ENCODE results near the gene AUTS2.

- TF ChIP-seq, protein P1, sequence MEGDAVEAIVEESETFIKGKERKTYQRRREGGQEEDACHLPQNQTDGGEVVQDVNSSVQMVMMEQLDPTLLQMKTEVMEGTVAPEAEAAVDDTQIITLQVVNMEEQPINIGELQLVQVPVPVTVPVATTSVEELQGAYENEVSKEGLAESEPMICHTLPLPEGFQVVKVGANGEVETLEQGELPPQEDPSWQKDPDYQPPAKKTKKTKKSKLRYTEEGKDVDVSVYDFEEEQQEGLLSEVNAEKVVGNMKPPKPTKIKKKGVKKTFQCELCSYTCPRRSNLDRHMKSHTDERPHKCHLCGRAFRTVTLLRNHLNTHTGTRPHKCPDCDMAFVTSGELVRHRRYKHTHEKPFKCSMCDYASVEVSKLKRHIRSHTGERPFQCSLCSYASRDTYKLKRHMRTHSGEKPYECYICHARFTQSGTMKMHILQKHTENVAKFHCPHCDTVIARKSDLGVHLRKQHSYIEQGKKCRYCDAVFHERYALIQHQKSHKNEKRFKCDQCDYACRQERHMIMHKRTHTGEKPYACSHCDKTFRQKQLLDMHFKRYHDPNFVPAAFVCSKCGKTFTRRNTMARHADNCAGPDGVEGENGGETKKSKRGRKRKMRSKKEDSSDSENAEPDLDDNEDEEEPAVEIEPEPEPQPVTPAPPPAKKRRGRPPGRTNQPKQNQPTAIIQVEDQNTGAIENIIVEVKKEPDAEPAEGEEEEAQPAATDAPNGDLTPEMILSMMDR (IDR thresholded peaks at IDR 0.05), result no peak
- no peak for TF ChIP-seq POLR2A (IDR thresholded peaks at IDR 0.05)
These were observed 1017.9 kb downstream of the AUTS2 start for GRCh38 chr7:70616211-70616610.

Measured in thyroid gland (tissue), 4 donors.